HEK293T (cell line): ENCODE data around the gene ATP6V0C.

Source experiments
- BHLHE40 ChIP-seq: fragments of 450-650 bp; IDR thresholded peaks from 2 replicates; pipeline ENCODE4 v1.6.1; 2016; ENCODE audit warnings: mild to moderate bottlenecking, moderate library complexity, borderline replicate concordance
- CTBP1 ChIP-seq: fragments of 450-650 bp; IDR thresholded peaks from 2 replicates; pipeline ENCODE4 v1.6.1; 2016; ENCODE audit warnings: borderline replicate concordance
- FOXA1 ChIP-seq: fragments of 450-650 bp; IDR thresholded peaks from 2 replicates; pipeline ENCODE4 v1.6.1; 2016; ENCODE audit warnings: mild to moderate bottlenecking
- FOXK2 ChIP-seq: fragments of 450-650 bp; IDR thresholded peaks from 2 replicates; pipeline ENCODE4 v1.6.1; 2016; ENCODE audit warnings: mild to moderate bottlenecking
- FOXM1 ChIP-seq: fragments of 450-650 bp; IDR thresholded peaks from 2 replicates; pipeline ENCODE4 v1.6.1; 2017; ENCODE audit warnings: mild to moderate bottlenecking, borderline replicate concordance
- TARDBP ChIP-seq: fragments of 450-650 bp; IDR thresholded peaks from 2 replicates; pipeline ENCODE4 v1.6.1; 2016
- TF ChIP-seq, protein P1 (sequence below): fragments of 450-650 bp; IDR thresholded peaks from 2 replicates; pipeline ENCODE4 v1.6.1; 2016

DNA sequence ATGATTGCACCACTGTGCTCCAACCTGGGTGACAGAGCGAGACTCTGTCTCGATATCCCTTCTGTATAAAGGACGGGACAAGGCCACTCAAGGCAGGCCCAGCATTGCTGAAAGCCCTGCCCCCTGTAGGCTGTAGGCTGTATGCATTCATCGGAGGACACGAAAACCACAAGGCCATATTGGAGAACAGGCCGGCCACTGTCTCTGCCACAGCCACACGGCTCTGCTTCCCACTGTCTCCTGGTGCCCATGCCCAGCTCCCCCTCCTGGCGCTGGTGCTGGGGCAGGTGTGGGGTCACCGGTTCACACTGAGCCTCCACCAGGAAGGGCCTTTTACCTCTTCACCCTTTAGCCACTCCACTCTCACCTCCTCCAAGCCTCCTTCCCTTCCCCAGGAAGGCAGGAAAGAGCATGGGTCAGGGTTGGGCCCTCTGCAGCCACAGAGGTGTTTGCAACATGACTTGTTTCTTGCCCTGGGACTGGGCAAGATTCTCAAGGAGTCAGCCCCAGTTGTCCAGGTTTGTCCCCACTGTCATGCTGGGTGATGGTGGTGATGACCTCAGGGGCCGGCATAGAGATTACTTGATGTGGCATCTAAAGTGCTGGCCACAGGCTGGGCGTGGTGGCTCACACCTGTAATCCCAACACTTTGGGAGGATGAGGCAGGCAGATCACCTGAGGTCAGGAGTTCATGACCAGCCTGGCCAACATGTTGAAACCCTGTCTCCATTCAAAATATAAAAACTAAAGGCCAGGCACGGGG lies 47.9 kb upstream of the ATP6V0C start:
- TF ChIP-seq, protein P1, sequence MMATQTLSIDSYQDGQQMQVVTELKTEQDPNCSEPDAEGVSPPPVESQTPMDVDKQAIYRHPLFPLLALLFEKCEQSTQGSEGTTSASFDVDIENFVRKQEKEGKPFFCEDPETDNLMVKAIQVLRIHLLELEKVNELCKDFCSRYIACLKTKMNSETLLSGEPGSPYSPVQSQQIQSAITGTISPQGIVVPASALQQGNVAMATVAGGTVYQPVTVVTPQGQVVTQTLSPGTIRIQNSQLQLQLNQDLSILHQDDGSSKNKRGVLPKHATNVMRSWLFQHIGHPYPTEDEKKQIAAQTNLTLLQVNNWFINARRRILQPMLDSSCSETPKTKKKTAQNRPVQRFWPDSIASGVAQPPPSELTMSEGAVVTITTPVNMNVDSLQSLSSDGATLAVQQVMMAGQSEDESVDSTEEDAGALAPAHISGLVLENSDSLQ, result no peak
- TF ChIP-seq BHLHE40 (no peak), FOXM1 (no peak), FOXK2 (no peak), FOXA1 (no peak), TARDBP (no peak), CTBP1 (no peak)
